ENCODE results near the gene TMEM141.
A peak's percentile ranks its signal among the peaks of the same experiment; 100 is the strongest.

Gene TMEM141

DNA sequence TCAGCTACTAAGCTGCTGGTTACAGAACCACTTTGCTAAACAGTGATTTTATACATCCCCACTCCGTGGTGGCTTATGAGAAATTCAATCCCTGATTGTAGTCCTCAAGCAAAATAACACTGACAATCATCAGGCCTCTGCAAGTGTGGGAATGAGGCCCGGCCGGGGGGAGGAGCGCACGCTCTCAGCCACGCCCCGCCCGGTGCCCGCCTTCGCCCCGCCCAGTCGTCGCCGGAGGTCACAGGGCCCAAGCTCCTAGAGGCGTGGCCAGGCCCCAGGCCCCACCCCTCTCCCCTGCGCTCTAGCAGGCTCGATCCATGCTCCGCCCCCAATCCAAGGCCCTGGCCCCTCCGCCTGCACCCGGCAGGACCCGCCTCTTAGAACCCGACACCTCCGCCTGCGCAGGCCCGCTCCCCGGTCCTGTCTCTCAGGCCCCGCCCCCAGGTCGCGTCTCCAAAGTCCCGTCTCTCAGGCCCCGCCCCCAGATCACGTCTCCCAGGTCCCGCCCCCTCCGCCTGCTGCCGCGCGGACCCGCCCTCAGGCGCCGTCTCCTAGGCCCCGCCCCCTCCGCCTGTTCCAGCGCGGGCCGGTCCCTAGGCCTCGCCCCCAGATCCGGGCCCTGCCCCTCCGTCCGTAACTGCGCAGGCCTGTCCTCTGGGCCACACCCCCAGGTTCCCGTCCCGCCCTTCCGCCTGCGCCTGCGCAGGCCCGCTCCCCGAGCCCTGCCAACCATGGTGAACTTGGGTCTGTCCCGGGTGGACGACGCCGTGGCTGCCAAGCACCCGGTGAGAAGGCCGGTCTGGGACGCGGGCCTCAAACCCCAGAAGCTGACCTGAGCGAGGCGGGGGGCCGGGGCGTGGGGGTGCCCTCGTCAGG lies at the start of gene TMEM141:
Gene TMEM141, plus strand, starts transcription at position 705 of the 876 bp plus-strand sequence. Its CDS starts 27 bp downstream, at position 732.
- peak; percentile 100 for DNase-seq (ENCODE audit: low read depth in 3 of 3)

DNA sequence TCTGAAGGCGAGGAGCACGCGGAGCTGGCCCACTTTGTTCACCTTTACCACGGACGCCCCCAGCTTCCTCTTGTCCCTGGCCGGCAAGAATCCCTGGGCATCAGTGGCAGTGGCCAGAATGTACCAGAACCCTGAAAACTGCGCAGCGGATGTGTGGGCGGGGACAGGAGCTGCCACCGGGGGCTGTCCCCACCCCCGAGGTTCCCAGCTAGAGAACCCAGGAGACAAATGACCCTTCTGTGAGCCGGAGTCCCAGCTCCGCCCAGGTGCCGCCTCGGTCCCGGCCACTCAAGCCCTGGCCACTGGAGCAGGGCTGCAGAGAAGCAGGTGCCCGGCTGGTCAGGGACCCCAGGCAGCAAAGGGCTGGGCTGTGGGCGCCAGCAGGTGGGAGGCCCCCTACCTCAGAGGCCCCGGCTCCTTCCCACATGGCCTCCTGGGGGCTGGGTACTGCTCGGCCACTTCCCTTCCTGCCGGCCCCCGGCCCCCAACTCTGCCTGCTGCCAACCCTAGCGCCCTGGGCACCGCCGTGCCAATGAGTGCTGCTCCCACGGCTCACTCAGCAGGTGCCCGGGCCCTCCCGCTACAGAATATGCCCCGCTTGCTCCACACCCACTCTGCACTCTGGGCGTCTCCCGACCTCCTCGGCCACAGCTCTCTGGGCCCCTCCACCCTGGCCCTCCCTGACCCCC lies 49.1 kb upstream of the TMEM141 start:
- no peak for DNase-seq (ENCODE audit: low read depth in 3 of 3)

DNA sequence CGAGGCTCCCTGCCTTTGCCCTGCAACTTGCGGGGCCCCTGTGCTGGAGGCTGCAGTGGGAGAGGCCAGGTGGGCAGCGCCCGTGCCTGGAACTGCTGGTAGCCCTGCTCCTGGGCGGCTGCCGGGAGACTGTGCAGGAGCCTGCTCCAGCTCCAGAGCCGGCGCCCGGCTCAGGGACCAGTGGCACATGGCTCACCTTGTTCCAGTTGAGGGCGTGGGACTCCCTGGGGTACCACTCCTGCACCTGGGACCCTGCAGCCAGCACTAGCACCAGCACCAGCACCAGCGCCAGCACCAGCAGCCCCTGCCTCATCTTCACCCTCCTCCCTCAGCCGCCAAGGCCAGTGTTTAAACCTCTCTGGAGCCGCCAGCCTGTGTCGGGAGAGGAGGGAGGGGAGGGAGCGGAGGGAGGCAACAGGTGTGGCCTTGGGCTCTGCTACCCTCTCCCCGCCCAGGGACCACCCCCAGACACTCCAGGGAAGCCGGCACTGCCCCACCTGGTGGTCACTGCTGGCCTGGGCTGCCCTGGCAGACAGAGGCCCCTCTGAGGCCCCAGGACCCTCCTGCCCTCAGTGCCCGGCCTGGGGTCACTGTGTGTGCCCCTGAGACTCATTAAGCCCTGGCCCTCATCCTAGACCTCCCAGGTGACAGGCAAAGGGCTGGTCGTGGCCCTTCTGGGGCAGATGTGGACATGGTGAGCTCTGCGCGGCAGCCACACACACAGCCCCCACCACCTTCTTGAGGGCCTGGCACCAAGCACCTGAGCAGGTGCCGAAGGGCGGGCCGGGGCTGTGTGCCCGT lies 48.4 kb upstream of the TMEM141 start, which contains the start of gene LCN10:
Gene LCN10, minus strand, starts transcription at position 350 of the 801 bp plus-strand sequence. Its CDS starts 37 bp downstream, at position 313.
- DNase-seq (ENCODE audit: low read depth in 3 of 3), result no peak

DNA sequence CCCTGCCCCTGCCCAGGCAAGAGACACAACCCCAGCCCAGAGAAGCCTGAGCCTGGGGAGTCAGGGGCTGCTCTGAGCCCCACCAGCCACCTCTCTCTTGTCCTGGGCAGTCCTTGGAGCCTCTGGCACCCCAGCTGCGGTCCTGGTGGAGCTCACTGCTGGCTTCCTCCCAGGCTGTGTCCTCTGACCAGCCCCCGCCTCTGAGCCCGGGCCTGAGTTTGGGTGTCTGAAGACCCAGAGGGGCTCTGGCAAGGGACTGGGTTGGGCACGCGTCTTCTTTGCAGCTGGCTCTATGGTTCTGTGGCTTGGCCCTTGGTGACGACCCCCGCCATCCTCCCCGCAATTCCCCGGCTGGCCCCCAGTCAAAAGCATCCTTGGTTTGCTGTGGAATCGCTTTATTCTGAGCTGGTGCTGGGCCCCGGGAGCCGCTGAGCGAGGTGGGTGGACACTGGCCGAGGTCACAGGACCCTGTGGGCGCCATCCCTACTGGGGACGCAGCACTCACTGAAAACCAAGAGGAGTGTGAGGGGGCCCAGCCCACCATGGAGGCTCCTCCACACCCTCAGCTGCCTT lies 47.4 kb upstream of the TMEM141 start:
- no peak for DNase-seq (ENCODE audit: low read depth in 3 of 3)

DNA sequence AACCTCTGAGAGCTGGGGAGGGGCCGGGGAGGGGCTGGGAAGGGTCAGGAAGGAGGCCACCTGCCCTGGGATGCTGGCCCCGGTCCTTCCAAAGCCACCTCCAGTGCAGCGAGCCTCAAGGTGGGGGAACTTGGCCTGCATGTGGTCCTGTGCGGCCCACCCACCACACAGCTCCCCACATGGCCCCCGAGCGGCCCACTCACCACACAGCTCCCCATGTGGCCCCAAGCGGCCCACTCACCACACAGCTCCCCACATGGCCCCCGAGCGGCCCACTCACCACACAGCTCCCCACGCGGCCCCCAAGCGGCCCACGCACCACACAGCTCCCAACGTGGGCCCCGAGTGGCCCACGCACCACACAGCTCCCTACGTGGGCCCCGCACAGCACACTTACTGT lies 46.4 kb upstream of the TMEM141 start:
- DNase-seq (ENCODE audit: low read depth in 3 of 3), result no peak

DNA sequence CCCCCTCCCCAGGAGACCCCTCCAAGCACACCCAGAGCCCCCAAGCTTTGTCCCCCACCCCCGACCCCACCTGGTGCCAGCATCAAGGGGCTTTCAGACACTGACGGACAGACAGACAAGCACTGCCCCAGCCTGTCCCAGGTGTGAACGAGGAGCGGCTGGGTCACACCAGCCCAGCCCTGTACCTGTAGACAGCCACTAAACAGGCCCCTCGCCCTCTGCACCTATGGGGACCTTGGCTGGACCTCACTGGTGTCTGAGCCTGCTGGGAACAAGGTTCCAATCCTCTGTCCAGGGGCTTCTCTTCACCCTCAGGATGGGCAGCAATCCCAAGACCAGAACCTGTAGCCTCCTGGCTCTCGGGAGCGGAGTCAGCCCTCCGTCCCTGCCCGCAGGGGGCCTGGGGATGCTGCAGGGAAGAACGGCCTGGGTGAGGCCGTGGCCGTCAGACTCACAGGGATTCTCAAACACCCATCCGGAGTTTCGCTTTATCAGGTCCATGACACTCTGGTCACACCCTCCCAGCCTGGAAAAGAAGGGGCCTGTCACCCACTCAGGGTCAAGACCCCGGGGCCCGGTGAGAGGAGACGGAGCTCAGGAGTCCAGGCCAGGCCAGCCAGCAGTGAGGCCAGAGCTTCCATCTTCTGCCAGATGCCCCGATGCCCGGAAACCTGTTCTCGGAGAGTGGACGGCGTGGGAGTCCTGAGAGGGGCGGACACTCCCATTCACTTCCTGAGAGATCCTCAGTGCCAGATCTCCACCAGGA lies 45.6 kb upstream of the TMEM141 start:
- DNase-seq (ENCODE audit: low read depth in 3 of 3), result no peak

DNA sequence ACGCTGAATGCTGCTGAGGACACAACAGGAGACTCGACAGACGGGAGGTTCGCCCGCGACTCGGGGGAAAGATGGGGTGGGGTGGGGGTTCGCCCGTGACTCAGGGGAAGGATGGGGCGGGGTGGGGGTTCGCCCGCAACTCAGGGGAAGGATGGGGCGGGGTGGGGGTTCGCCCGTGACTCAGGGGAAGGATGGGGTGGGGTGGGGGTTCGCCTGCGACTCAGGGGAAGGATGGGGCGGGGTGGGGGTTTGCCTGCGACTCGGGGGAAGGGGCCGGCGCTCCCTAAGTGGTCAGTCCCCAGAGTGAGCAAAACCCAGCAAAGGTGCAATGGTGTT lies 45.0 kb upstream of the TMEM141 start:
- DNase-seq (ENCODE audit: low read depth in 3 of 3), result no peak

DNA sequence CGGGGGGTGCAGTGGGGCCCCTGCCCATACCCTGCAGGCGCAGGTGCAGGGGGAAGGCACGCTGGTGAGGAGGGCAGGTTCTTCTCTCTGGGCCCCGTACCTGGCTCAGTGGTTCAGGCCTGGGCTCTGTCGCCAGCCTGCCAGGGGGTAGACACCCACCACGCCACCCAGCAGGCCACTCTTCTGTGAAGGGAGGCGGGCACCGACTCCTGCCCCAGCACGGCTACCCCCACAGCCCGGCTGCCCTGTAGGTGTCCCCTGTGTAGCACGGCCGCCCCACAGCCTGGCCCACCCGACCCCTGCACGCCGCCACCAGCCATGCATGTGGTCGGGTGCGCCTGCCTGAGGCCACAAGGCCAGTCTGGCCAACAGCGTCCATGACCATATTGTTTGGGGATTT lies 44.5 kb upstream of the TMEM141 start:
- no peak for DNase-seq (ENCODE audit: low read depth in 3 of 3)

DNA sequence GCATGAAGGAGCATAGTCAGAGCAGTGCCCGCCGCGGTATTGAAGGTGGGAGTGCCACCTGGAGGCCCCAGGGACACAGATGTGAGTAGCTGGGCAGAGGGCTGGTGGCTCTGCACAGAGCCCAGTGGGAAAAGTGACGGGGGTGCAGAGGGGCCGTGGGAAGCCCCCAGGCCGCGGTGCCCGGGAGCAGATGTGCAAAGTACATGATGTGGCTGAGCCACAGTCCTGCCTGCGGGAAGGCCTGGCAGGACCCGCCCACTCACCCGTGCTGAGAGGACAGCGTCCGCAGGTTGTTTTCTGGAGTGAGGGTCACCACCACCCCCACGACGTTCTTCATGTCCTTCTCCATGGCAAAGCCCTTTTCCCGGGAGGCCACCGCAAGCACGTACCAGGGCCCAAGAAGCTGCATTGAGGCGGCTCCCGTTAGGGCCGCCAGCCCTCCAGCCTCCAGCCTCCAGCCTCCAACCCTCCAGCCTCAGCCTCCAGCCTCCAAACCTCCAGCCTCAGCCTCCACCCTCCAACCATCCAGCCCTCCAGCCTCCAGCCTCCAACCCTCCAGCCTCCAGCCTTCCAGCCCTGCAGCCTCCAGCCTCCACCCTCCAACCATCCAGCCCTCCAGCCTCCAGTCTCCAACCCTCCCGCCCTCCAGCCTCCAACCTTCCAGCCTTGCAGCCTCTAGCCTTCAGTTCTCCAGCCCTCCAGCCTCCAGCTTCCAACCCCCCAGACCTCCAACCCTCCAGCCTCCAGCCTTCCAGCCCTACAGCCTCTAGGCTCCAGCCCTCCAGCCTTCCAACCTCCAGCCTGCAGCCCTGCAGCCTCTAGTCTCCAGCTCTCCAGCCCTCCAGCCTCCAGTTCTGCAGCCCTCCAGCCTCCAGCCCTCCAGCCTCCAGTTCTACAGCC lies 43.7 kb upstream of the TMEM141 start:
- no peak for DNase-seq (ENCODE audit: low read depth in 3 of 3)

DNA sequence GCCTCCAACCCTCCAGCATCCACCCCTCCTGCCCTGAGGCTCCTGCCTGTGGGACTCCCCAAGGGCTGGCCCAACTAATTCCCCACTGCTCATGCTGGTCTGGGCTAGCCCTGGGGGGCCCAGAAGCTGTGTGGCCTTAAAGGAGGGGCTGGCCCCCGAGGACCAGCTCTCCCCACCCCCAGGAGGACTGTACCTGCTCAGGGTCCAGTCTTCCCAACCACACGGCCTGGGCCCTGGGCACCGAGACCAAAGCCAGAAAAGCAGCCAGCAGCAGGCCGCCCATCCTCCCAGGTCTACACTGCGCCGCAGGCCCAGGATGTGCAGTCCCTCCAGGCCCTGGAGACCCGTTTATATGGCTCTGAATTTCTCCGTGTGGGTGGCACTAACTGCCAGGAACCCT lies 42.9 kb upstream of the TMEM141 start, which contains the start of gene LCN6:
Gene LCN6, minus strand, starts transcription at position 325 of the 400 bp plus-strand sequence. Its CDS starts 42 bp downstream, at position 283.
- no peak for DNase-seq (ENCODE audit: low read depth in 3 of 3)

DNA sequence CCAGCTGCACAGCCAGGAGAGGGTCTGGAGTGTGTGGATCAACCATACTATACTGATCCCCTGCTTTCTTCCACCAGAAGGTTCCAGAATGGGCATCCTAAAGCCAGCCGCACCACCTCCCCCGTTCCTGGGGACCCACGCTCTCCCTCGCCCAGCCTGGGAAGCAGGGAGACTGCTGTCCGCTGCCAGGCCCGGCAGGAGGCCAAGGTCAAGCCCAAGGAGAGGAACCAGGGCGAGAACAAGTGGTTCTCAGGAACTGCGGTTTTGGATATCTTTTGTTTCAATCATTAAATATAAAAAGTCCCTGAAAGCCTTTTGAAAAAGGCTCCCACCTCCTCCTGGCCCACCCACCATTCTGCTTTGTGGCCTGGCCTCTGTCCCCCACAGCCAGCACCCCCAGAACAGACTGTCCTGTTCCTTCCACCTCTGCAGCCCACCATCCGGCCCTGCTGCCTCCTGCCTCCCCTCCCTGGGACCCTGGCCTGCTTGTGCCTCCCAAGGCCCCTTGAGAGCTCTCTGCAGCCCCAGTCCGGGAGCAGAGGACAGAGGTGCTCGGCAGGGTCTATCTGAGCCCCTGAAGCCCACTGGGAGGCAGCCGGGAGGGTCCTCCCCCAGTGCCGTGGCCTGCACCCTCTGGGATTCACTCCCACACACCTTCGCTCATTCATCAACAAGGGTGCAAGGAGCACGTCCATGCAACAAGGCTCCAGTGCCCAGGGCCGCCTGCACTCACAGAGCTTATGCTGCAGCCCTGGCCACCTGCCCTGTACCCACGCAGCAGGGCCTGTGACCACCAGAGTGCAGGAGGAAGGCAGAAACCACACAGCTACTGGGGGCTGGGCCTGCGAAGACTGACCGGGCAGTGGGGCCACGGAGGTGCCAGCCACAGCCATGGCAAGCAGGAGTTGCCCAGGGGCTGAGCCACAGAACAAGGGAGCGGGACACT lies 42.2 kb upstream of the TMEM141 start:
- DNase-seq (ENCODE audit: low read depth in 3 of 3), result no peak

DNA sequence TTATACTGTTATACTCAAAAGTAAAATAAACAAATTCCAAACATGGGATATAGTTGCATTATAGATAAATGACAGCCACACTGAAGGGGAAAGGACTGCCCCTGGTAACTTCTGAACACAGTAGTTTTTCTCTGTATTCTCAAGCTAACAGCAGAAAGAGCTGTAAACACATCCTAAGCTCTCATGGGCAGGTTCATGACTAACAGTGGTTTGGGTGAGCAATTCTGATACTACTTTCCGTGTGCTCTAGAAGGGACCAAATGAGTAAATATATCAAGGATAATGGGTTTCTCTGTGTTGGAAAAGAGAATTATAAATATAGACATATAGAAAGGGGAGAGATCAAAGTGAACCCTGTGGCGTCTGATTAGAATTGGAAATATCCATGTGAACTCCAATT lies 40.6 kb upstream of the TMEM141 start:
- DNase-seq (ENCODE audit: low read depth in 3 of 3), result no peak

DNA sequence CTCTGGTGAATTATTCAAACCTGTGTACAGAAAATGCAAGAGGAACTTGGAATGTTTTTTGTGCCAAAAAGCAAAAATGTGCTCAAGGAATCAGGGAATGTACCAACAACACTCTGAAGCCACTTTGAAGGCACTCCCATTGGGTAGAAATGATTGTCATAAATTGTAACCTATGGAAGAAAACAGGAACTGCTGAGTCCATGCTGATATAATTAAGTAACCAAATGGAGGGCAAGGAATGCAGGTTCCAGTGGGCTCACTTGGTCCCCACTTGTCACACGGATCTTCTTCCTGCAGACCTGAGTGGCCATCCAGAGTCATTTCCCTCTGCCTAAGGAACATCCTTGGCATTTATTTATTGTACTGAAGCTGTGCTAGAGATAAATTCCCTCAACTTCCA lies 39.9 kb upstream of the TMEM141 start:
- DNase-seq (ENCODE audit: low read depth in 3 of 3), result no peak

DNA sequence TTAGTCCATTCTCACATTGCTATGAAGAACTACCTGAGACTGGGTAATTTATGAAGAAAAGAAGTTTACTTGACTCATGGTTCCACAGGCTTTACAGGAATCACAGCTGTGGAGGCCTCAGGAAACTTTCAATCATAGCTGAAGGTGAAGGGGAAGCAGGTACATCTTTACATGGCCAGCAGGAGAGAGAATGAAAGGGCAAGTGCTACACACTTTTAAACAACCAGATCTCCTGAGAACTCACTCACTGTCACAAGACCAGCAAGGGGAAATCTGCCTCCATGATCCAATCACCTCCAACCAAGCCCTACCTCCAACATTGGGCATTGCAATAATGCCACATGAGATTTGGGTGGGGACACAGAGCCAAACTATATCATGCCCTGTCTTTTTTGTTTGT lies 39.3 kb upstream of the TMEM141 start:
- no peak for DNase-seq (ENCODE audit: low read depth in 3 of 3)

DNA sequence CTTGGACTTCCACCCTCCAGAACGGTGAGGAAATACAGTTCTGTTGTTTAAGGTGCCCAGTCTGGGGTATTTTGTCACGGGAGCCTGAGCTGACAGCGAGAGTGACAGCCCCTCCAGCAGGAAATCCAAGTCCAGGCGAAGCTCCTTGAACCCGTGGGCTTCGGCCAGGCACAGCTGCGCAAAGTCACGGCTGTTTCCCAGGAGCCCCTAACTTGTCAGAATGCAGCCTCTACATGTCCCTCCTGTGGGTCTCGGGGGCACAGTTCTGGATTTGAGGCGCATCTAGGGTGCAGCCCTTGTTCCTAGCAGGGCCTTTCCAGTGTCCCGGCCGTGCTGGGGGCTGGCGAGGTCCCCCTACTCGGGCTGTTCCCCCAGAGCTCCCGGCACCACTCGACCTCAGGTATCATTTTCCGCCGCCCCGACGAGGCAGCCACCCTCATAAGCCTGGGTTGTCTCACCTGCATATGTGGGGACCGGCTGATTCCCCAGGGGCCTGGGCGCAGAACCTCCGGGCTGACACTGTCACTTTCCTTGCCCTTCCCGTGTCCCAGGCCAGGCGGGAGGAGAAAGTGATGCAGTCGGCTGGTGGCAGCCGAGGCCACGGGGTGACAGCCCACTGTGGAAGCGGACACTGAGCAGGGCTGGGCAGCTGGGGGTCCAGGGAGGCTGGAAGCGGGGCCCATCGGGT lies 37.6 kb upstream of the TMEM141 start:
- DNase-seq (ENCODE audit: low read depth in 3 of 3), result no peak

DNA sequence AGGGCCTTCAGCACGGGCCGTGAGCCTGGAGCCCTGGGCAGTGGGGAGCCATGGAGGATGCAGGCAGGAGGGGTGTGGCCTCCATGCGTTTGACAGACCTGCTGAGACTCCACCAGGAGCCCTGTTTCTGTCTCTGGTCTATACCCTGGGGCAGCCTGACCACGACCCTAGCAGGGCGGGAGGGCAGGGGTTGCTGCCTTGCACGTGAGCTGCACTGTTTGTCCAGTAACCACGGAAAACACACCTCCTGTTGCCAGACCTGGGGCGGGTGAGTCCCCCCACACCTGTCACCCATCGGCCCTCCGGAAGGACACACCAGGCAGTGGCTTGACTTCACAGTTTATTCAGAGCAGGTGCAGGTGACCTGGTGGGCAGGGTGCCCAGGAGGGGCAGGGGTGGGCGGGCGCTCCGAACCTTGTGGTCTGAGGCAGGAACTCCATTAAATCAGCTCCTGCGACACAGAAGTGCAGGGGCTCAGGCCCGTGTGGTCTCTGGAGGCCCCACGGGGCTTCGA lies 37.0 kb upstream of the TMEM141 start:
- no peak for DNase-seq (ENCODE audit: low read depth in 3 of 3)

DNA sequence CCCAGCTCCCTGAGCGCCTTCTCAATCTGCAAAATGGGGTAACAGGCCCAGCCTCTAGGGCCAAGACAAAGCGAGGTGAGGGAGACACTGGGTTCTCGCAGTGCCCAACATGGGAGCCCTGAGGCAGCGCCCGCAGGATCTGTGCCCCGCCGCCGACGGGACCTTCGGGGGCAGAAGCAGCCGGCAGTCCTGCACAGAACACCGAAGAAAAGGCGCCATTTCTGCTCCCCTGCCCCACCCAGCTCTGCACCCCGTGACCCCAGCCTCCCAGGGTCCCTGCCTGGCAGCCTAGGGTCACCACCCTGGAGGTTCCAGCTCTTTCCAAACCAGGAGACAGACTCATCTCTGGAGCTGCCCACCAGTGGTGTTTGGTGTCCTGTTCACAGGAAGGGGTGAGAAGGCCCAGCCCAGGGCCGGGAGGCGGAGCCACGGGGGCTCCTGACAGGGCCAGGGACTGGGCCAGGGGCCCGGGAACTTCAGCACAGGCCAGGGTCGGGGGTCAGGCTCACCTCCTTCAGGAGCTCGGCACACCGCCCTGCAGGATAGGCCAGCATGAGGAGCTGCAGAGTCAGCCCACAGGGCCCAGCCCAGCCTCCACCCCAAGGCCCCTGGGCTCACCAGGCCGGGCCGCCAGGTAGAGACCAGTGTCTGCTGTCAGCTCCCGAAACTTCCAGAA lies 36.4 kb upstream of the TMEM141 start:
- DNase-seq (ENCODE audit: low read depth in 3 of 3), result no peak
